DND-41 (cell line): Measurements from ENCODE around the gene PKD2.

Experiments
- ATAC-seq: fragments of 200-7000 bp; cut with Tn5 transposase; 3 replicates; pipeline ENCODE4 v1.9.1; 2021; ENCODE audit warnings: low read depth; ENCODE audit not compliant: insufficient read depth
- DNase-seq: peaks from one replicate; pipeline ENCODE4 v3.0.0-alpha.2; 2020
- H2AFZ ChIP-seq: 2 replicates; pipeline ENCODE4 v1.6.0; 2012; ENCODE audit warnings: low read depth, low read length
- H3K27ac ChIP-seq: 2 replicates; pipeline ENCODE4 v1.5.1; 2012; ENCODE audit warnings: low read length, inconsistent platforms
- H3K27me3 ChIP-seq: fragments of 200-600 bp; sonication (generic); 2 replicates; pipeline ENCODE4 v1.6.0; 2012; ENCODE audit warnings: low read length, mild to moderate bottlenecking, inconsistent platforms; ENCODE audit not compliant: insufficient read depth, poor library complexity
- H3K36me3 ChIP-seq: 2 replicates; pipeline ENCODE4 v1.5.1; 2012; ENCODE audit warnings: low read length, inconsistent platforms; ENCODE audit not compliant: insufficient read depth
- H3K4me1 ChIP-seq: 2 replicates; pipeline ENCODE4 v1.5.1; 2012; ENCODE audit warnings: mild to moderate bottlenecking, low read length; ENCODE audit not compliant: insufficient read depth
- H3K4me2 ChIP-seq: 2 replicates; pipeline ENCODE4 v1.6.0; 2012; ENCODE audit warnings: mild to moderate bottlenecking, moderate library complexity, low read length, inconsistent platforms; ENCODE audit not compliant: insufficient read depth
- H3K4me3 ChIP-seq, 2 experiments: fragments of 200-600 bp in 1 of 2; shearing (Covaris generic) in 1 of 2; 2 replicates each; pipeline ENCODE4 v1.5.1; 2012 to 2016; ENCODE audit warnings: inconsistent platforms in 2 of 2, low read length in 2 of 2, mild to moderate bottlenecking in 2 of 2, low read depth in 1 of 2, moderate library complexity in 1 of 2
- H3K79me2 ChIP-seq: 2 replicates; pipeline ENCODE4 v1.6.0; 2012; ENCODE audit warnings: low read length, inconsistent platforms; ENCODE audit not compliant: insufficient read depth
- H3K9ac ChIP-seq: 2 replicates; pipeline ENCODE4 v1.6.0; 2012; ENCODE audit warnings: low read depth, mild to moderate bottlenecking, inconsistent platforms, low read length, moderate library complexity
- H3K9me3 ChIP-seq: 2 replicates; pipeline ENCODE4 v1.5.1; 2012; ENCODE audit warnings: low read length, moderate library complexity, mild to moderate bottlenecking, inconsistent platforms; ENCODE audit not compliant: insufficient read depth, severe bottlenecking
- H4K20me1 ChIP-seq: 2 replicates; pipeline ENCODE4 v1.6.0; 2012; ENCODE audit warnings: low read length; ENCODE audit not compliant: insufficient read depth
- CTCF ChIP-seq: IDR thresholded peaks from 2 replicates; pipeline ENCODE4 v1.5.1; 2012; ENCODE audit warnings: borderline replicate concordance, low read length, moderate library complexity, mild to moderate bottlenecking; ENCODE audit not compliant: poor library complexity, severe bottlenecking; ENCODE audit errors: extremely low read depth
- EZH2 ChIP-seq: IDR thresholded peaks from 3 replicates; pipeline ENCODE4 v1.6.1; 2012; ENCODE audit warnings: borderline replicate concordance, low read depth, mild to moderate bottlenecking, moderate library complexity, low read length, inconsistent platforms; ENCODE audit not compliant: severe bottlenecking

The PKD2 gene

GRCh38 chr4:88007304-88008121 lies at the start of gene PKD2:
PKD2 (plus strand) TSS chr4:88007635; CDS start chr4:88007734, 99 bp downstream.
- Histone ChIP-seq H3K36me3 (no peaks in the 10 kb centered on the region), H3K4me3 (peak within 1 kb of the TSS; percentile 60 to 82), H3K27ac (peak within 1 kb of the TSS; percentile 58), H4K20me1 (peaks cover 25% of the 10 kb centered on the region; the same call in 1 of the 2 replicates), H3K9me3 (no peaks in the 10 kb centered on the region), H3K4me2 (peak within 1 kb of the TSS; percentile 77), H3K4me1 (peaks cover 33% of the 10 kb centered on the region), H3K27me3 (peaks cover 8% of the 10 kb centered on the region), H3K9ac (peak within 1 kb of the TSS; percentile 81), H3K79me2 (peaks cover 48% of the 10 kb centered on the region), H2AFZ (peak within 1 kb of the TSS; percentile 76)
- ATAC-seq (peak; percentile 91), DNase-seq (peak; percentile 84)
- TF ChIP-seq EZH2 (no peak), CTCF (no peak)

GRCh38 chr4:87961993-87962392 lies 45.4 kb upstream of the PKD2 start:
- no peaks in the 10 kb centered on the region for H3K36me3 ChIP-seq
- TF ChIP-seq CTCF, result no peak
- no peak for TF ChIP-seq EZH2
- H3K27ac ChIP-seq, result no peak overlapping the region
- H3K79me2 ChIP-seq, result no peaks in the 10 kb centered on the region
- H3K27me3 ChIP-seq, result peaks cover 3% of the 10 kb centered on the region
- no peak overlapping the region for H2AFZ ChIP-seq
- no peaks in the 10 kb centered on the region for H3K4me1 ChIP-seq
- H4K20me1 ChIP-seq, result no peaks in the 10 kb centered on the region
- DNase-seq (no peak), ATAC-seq (no peak)
- H3K9ac ChIP-seq, result no peak overlapping the region
- H3K9me3 ChIP-seq, result no peaks in the 10 kb centered on the region
- H3K4me3 ChIP-seq, result no peak overlapping the region
- no peak overlapping the region for H3K4me2 ChIP-seq

DNA sequence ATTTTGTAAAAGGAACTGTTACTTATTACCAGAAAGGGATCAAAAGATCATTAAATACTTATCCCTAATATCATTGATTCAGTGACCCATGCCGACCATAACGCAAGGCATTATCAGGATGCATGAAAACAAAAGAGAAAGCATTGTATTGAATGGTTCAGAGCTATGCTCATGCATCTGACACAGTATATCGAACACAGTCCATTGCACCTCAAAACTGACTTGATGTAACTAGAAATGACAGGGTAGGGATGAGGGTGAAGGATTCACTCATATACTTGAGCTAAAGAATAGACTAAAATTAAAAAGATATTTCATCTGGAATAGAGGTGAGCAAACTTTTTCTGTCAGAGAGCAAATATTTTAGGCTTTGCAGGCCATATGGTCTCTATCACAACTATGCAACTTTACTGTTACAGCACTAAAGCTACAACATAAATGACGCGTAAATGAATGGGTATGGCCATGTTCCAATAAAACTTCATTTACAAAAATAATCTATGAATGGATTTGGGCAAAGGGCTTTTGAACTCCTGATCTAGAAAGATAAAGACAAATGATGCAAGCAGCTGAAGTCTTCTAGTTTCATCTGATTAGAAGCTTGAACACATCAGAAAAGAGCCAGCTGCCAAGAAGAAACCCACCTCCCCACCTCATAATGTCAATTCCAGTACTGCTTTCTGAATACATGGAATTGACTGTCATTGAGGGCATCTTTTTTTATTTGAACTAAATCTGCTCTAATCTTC lies 44.9 kb upstream of the PKD2 start:
- H3K27ac ChIP-seq, result no peak overlapping the region
- peaks cover 6% of the 10 kb centered on the region for H3K27me3 ChIP-seq
- no peaks in the 10 kb centered on the region for H3K9me3 ChIP-seq
- H2AFZ ChIP-seq, result no peak overlapping the region
- no peak for TF ChIP-seq EZH2
- TF ChIP-seq CTCF, result no peak
- H3K79me2 ChIP-seq, result no peaks in the 10 kb centered on the region
- no peaks in the 10 kb centered on the region for H4K20me1 ChIP-seq
- H3K36me3 ChIP-seq, result no peaks in the 10 kb centered on the region
- no peak overlapping the region for H3K4me3 ChIP-seq
- no peak overlapping the region for H3K9ac ChIP-seq
- no peaks in the 10 kb centered on the region for H3K4me1 ChIP-seq
- DNase-seq (no peak), ATAC-seq (no peak)
- H3K4me2 ChIP-seq, result no peak overlapping the region
